Brain pericyte (primary cell): ENCODE data around the gene MT1HL1.
"Not testable (repeated sequence)": the region's sequence is repeated elsewhere in the genome, so short reads cannot be mapped to it uniquely, and the experiment has no call there.

Source experiments
- DNase-seq: peaks from one replicate; pipeline ENCODE4 v3.0.0-alpha.2; 2012; ENCODE audit warnings: low read depth, low spot score

The MT1HL1 gene

DNA sequence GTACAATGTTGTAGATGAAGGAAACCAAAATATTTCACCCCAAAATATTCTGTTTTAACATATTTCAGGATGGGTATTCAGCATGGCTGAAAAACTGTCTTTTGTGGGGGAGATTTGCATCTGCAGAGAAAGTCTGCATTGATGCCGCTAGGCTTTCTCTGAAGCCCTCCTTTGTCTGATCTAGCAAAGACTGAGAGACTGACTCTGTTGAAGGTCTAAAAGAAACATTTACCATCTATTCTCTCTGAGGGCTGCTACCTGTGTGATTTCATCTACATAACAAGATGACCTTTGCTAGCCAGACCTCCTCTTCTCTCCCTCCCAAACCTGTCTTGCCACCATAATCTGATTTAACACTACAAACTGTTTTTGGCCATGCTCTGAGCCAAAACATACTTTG lies 12.4 kb upstream of the MT1HL1 start:
- no peak for DNase-seq

DNA sequence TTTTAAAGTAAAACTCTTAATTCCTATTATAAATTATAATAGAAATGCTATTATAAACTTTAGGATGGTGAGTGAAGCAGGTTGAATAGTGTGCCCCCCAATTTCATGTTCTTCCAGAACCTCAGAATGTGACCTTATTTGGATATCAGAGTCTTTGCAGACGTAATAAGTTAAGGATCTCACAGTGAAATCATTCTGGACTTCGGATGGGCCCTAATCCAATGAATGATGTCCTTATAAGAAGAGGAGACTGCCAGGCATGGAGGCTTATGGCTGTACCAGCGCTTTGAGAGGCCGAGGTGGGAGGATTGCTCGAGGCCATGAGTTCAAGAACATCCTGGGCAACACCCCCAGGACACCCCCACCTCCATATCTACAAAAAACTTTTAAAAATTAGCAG lies 9.4 kb upstream of the MT1HL1 start:
- no peak for DNase-seq

DNA sequence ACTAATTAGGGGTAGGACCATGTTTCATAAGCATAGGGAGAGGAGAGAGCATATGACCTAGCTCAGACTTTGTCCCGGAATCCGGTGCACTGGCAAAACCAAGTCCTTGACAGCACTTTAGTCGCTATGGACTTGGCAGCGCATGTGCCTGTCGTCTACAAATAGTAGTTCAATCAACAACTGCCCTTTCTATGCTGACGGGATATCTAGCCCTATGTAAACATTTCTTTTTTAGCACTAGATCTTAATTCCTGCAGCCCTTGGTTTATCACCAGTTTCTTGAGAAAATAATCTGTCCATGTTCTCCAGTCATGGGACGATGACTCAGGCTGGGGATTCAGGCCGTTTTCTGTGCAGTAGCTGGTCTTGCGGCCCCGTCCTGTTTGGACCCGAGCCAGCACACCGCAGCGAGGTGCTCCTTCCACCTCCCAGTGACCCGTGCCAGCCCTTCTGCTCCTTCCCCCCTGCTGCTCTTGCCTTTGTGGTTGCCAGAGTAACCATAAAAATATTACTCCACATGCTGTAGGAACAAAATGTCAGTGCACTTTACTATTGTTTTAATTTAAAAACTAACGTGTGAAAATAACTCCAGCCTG lies 8.6 kb upstream of the MT1HL1 start:
- DNase-seq: peak; percentile 97

DNA sequence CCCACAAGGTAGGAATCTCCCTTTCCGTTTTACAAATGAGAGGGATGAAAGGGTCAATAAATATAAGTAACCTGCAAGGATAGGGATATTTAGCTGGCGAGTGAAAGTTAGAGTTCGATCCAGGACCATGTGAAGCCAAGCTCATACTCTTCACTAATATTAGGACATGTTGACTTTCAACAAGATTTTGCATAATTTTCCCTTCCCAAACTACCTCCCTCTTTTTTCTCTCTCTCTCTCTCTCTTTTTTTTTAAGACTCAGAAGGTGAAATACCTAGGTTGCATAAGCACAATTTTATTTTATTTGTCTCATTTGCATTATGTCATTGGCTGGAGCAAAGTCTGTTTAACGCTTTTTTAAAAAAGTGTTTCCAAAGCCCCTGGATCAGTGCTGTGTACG lies 8.1 kb upstream of the MT1HL1 start:
- DNase-seq: no peak

DNA sequence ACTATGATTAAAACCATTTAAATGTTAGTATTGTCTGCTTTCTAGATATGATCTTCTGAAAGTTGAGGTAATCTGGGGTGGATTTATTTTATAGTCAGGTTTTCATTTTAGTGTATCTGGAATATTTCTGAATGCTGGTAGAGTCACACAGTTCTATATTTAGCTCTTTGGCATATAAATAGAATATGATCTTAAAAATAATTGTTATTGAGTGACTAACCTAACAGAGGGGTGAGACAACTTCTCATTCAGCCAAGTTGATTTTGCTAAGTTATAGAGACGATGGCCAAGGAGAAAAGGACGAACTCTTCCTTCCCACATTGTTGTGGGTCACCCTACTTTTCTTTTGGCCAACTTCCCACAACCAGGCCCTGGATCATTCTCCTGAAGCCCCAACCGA lies 7.2 kb upstream of the MT1HL1 start:
- DNase-seq: no peak

DNA sequence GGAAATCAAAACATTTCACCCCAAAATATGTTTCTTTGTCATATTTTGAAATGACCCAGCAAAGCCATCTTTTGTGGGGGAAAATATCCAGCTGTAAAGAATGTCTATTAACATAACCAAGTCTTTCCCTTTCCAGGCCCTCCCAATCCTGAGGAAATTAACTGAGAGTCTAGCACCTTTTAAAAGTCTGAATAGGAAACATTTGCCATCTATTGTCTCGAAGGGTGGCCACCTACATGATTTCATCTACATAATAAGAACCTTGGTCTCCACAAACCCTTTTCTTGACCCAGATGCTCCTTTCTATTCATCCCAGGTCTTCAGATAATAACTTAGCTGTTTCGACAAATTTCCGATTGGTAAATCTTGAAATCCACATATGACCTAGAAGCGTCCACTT lies 5.4 kb upstream of the MT1HL1 start:
- DNase-seq: no peak

DNA sequence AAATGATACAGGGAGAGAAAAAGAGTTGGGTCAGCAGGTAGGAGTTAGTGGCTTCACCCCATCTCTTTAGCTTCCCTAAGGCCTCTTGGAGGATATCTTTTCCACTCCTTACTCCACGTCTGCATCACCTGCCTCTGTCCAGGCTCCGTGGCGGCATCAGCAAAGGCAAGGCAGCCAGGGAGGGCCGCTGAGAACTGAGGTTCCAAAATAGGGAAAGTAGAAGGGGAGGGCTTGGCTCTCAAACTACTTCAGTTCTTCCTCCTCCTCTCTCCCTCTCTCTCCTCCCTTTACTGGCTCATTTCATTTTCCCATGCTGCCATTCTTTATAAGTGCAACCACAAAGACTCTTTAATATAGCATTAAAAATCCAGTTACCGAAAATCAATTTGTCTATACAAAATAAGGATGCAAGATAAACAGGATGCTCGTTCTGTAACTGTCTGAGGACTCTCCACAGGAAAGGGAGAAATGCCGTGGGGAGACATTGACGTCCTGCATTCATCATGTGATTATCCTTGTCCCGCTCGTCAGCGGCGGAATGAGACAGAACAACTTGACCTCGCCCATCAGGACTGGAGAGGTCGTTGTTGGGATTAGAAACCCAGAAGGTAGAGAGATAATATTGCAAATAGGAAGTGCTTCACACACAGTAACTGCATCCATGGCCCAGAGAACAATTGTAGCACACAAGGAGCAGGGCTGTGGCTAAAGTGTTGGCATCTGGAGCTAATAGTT lies 3.1 kb upstream of the MT1HL1 start:
- DNase-seq: no peak

DNA sequence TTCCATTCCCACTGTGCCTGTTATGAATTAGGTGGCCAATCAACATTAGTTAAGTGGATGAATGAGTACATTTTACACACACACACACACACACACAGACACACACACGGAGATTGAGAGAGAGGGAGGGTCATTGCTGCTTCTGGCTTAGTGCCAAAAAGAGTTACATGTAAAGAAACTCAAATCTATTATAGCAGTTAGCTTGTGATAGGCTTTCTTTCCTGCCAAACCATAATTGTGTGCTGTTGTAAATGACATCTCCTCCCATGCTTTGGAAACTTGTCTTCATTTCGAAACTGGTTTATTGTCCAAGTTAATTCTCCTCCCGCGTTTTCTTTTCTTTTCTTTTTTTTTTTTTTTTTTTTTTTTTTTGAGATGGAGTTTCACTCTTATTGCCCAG lies 1.4 kb upstream of the MT1HL1 start:
- DNase-seq: no peak

DNA sequence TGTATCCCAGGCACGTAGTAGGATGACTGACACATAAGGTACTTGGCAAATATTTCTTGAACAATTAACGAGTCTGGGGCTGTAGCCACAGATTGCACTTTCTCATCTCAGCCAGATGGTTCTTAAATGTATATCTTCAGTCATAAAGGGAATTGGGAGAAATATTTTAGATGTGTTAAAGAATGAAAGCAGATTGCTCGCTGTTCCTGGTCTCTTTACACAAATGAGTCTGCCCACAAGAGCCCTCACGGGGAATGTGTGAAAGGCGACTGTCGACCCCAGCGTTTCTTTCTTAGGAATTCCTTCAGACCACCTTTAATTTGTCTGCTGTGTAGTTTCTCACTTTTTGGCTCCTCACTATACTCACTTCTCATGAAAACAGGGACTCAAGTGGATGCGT lies 725 bp downstream of the MT1HL1 start:
- no peak for DNase-seq

DNA sequence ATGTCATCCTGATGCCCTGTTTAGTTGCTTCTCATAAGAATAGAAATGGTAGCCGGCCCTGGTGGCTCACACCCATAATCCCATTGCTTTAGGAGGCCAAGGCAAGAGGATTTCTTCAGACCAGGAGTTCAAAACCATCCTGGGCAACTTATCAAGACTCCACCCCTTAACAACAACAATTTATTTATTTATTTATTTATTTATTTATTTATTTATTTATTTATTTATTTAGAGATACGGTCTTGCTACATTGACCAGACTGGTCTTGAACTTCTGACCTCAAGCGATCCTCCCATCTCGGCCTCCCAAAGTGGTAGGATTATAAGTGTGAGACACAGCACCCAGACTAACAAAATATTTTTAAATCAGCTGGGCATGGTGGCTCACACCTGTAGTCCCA lies 4.0 kb downstream of the MT1HL1 start:
- no peak for DNase-seq

DNA sequence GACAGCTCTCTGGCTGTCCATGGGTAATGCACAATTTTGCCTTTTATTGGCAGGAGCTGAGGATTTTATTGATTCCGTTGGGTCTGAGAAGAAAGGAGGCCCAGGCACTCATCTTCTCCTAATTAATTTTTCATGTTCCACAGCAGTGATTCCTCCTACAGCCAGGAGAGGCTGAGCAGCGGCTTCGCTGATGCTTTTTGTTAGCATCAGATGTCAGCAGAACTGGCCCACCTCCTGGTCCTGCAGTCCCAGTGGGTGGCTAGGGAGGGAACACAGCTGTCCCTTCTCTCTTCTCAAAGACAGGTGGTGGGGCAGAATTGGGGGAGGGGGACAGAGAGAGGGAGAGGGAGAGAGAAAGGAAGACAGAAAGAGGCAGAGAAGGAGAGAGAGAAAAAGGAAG lies 5.7 kb downstream of the MT1HL1 start:
- DNase-seq: no peak

DNA sequence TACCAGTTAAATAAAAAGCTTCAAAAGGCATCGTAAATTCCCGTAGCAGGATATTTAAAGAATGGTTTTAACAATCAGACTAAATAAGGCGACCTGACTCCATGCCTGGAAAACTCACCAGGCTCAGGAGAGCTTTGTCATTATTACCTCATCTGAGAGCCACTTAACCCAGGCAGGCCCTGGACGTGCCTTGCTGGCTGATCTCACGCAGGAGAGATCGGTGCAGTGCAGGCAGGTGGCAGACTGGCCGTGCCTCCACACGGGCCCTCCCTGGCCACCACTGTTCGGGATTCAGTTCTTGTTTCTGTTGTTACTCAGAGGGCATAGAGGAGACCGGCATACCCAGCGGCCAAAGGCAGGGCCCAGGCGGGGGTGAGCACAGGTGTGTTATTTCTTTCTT lies 6.4 kb downstream of the MT1HL1 start:
- no peak for DNase-seq

DNA sequence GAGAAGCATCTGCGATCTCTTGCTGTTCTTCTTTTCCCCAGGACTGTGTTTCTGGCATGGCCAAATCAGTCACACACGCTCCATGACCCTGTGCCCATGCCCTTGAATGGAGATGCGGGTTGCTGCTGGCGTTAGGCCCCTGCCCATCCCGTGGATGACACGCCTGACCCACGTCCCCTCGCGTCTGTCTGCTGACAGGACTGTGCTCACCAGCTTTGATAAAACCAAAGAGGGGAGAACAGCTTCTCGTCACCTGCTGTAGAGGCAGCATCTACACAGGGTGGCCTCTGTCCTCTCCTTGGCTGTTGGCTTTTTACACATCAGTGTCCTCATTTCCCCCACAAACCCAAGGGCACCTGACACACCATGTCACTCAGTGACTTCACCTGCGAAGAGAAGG lies 6.9 kb downstream of the MT1HL1 start:
- no peak for DNase-seq

DNA sequence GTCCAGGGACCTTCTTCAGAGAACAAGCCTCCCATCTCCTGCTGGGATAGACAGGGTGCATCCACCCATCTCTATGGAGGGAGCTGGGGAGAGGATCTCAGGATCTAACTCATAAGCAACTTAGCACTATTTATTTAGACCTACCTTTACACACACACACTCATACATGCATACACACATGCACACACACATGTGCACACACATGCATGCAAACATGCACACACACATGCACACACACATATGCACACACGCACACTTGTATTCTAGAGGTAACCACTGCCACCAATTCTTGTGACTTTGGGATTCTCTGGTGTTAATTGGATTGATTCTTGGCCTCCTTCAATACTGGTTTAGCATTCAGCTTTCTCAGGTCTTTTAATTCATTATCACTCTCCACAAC lies 9.8 kb downstream of the MT1HL1 start:
- DNase-seq: no peak

DNA sequence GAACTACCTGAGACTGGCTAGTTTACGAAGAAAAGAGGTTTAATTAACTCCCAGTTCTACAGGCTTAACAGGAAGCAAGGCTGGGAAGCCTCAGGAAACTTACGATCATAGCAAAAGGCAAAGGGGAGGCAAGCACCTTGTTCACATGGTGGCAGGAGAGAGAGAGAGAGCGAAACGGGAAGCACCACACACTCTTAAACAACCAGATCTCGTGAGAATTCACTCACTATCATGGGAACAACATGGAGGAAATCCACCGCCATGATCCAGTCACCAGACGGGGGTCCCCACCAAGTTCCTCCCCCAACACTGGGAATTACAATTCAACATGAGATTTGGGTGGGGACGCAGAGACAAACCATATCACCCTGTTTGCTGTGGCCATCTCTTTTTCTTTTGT lies 11.8 kb downstream of the MT1HL1 start:
- DNase-seq: no peak

DNA sequence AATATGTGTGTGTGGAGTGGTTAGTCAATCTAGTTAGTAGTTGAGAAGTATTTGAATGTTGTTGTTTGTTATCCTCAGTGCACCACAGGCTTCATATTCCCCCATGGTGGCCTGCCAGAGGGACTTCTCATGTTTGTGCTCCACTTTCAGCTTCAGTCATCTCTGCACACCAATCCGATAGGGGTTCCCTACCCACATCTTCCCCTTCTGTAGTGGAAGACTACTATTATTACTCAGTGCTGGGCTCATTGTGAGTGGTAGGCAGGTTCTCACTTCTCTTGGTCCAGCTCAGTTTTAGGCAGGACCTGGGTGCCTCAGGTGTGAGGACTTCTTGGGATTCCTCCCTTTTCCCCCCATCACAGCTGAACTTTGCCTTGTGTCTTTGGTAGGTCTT lies 14.2 kb downstream of the MT1HL1 start:
- no peak for DNase-seq

DNA sequence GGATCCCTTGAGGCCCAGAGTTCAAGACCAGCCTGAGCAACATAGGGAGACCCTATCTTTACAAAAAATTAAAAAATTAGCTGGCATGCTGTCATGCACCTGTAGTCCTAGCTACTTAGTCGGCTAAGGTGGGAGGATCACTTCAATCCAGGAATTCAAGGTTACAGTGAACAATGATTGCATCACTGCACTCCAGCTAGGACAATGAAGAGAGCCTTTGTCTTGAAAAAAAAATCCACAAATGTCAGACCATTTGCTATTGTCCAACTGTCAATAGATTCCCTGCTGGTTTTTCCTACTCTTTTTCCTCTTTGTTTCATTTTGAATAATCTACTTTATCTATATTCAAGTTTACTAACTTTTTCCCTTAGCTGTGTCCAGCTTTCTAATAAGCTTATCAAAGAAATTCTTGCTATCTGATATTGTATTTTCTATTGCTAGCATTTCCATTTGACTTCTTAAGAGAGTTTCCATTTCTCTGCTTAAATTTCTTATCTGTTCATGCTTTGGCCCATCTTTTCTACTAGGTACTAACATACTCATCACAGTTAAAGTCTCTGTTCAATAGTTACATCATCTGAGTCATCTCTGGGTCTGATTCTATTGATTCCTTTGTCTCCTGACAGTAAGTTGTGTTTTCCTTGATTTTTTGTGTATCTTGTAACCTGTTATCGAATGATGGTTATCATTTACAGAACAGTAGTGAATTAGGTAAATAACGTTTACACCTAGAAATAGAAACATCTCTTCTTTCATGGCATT lies 14.8 kb downstream of the MT1HL1 start:
- DNase-seq: no peak

DNA sequence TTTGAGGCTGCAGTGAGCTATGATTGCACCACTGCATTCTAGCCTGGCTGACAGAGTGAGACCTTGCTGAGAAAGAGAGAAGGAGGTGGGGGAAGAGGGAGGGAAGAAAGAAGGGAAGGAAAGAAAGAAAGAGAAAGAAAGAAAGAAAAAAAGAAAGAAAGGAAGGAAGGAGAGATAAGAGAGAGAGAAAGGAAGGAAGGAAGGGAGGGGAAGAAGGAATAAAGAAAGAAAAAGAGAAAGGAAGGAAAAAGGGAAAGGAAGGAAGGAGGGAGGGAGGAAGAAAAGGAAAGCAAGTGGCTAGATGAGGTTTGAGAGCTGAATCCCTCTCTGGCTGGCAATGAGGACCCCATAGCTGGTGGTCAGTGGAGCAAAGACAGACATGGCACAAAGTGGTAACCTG lies 20.4 kb downstream of the MT1HL1 start:
- no peak for DNase-seq

DNA sequence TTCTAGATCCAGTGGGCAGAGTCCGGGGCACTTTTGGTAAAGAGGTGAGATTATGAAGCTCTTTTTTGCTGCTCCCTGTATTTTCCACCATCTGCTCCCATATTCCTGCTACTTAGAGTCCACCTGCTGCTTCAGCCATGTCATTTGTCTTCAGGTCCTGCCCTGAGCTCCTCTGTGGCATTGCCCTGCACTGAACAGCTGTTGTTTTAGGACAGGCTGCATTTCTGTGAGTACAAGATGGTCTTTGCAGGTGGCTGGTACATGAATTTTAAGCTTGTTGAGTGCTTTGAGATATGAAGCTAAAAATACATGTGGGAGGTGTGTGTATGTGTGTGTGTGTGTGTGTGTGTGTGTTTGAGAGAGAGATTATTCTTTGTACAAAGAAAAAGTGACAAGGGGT lies 21.9 kb downstream of the MT1HL1 start:
- no peak for DNase-seq

DNA sequence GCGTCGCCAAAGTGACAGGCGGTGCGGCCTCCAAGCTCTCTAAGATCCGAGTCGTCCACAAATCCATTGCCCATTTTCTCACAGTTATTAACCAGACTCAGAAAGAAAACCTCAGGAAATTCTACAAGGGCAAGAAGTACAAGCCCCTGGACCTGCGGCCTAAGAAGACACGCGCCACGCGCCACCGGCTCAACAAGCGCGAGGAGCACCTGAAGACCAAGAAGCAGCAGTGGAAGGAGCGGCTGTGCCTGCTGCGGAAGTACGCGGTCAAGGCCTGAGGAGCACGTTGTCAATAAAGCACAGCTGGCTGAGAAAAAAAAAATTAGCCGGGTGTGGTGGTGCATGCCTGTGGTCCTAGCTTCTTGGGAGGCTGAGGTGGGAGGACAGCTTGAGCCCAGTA lies 22.8 kb downstream of the MT1HL1 start:
- DNase-seq: not testable (repeated sequence)

DNA sequence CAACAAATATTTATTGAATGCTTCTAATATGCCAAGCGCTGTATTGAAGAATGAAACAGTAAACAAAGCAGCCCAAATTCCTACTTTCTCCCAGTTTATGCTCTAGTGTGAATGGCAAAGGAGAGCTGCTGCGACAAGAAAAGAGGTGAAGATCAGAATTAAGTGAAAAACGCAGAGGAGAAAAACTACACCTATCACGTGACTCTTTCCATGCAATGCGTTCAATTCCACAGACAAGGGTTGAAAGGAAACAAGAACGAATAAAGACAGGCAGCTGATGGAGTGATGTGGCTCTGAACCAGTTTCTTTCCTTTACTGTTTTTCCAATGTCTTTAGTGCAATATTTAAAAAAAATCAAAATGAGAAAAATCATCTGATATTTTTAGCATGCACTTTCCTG lies 23.6 kb downstream of the MT1HL1 start:
- no peak for DNase-seq

DNA sequence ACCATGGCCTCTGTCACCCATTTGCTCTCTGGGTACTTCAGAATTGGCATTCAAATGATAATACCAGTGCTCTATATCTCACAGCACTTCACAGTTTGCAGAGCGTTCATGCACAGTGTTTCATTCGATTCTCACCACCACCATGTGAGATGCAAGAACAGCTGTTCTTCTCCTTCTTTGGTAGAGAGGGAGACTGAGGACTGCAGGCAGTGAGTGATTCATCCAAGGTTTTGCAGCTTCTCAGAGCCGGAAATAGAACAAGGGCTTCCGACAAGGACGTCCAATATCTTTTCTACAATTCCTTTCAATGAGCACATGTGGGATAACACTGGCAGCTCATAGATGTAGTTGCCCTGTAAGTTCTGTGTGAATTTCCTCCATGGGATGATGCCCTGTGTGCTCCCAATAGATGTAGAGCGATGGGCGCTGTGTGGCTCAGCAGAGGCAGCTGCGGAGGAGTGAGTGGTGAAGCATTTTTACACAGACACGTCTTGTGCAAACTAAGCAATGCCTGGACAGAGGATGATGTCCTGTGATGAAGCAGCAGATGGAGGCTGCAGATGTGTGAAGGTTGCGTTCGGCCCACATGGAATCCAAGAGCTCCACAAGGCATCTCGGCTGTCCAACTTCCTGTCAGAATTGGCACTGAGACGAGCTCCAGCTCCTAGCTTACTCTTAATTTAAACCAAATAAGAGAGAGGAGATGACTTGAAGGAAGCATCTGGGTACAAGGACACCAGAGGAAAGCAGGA lies 24.9 kb downstream of the MT1HL1 start:
- DNase-seq: no peak
